Stimulated activated CD8-positive, alpha-beta memory T cell treated with anti-CD3 and anti-CD28 coated beads, Interleukin-7, amount 100 ng/mL, for 4 hours (primary cell): ENCODE measurements around the gene UBE2O.
A peak's percentile ranks its signal among the peaks of the same experiment; 100 is the strongest.

Experiments used
- DNase-seq, 2 donors: peaks; one replicate each; pipeline ENCODE4 v3.0.0-alpha.2; 2020; ENCODE audit warnings: low read depth in 2 of 2

UBE2O gene

GRCh38 chr17:76415786-76416185, 37.2 kb downstream of the UBE2O start:
- no peak for DNase-seq

GRCh38 chr17:76414334-76415295, 38.3 kb downstream of the UBE2O start:
- DNase-seq, result no peak

DNA sequence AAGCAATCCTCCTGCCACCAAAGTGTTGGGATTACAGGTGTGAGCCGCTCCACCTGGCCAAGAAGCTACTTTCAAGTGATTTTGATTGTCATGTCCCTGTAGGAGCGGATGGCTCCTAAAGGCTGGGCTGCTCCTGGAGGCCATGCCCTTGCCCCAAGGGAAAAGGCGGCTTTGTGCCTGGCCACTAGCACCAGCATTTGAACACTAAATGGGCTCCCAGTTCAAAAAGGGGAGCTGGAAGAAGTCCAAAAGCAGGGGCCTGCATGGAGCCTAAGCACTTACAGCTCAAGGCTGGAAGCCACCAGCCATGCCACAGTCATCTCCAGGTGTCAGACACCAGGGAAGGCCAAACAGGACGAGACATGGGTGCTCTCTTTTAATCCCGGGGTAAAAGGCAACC, 41.7 kb downstream of the UBE2O start:
- DNase-seq, result no peak

GRCh38 chr17:76410328-76410965, 42.5 kb downstream of the UBE2O start:
- DNase-seq, result no peak

DNA sequence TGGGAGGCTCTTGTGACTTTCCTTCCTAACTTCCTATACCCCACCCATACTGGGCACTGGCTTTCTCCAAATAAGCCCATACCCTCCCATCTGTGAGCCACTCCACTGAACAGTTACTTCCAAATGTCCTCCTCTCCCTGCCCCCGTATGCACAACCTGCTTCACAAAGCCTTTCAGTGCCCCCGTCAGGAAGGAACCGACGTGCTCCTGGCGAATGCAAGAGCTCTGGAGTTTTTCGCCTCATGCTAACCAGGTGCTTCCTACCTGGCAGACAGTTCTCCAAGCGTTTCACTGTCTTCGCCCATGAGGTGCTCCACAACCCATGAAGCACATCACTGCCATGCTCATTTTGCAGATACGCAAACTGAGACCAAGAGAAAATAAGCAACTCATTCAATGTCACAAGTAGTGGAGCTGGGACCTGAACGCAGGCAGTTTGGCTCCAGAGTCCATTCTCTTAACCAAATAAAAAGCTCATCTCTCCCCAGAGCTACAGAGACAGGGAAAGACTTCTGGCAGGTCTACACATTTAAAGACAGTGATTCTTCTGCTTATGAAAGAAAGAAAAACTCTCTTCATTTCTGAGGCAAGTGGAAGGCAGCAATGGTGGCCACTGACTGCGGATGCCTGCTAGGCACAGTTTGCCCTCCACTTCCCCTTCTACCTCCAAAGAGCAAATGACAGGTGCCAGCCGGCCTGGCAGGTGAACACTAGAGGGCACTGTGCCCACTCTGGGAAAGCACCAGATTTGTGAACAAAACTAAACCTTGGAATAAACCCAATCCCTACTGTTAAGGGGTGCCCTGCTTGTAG, 44.7 kb downstream of the UBE2O start:
- DNase-seq, result peak; percentile 44 to 49

DNA sequence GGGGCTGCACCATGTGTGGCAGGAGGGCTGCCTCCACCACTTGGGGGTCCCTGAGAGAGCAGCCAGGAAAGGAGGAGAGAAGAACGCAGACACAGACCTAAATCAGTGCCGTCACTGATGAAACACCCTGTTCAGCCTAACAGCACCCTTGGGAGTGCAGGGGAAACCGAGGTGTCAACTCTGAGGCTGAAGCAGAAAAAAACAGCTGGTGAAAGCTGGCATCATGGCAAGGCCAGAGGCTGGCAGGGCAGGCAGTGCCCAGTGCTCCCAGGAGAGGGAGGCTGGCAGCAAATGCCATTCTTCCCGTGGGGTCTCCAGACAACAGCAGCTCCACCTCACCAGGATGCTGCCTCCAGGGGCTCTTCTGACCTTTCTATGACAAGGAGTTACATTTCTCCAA, 45.4 kb downstream of the UBE2O start:
- no peak for DNase-seq

GRCh38 chr17:76405967-76406647, 46.8 kb downstream of the UBE2O start:
- DNase-seq, result no peak

- no peak for DNase-seq
These were observed 47.4 kb downstream of the UBE2O start for GRCh38 chr17:76405607-76405966.

GRCh38 chr17:76404976-76405563, 47.9 kb downstream of the UBE2O start:
- no peak for DNase-seq

- no peak for DNase-seq
These were observed 48.7 kb downstream of the UBE2O start for GRCh38 chr17:76404256-76404655.

DNA sequence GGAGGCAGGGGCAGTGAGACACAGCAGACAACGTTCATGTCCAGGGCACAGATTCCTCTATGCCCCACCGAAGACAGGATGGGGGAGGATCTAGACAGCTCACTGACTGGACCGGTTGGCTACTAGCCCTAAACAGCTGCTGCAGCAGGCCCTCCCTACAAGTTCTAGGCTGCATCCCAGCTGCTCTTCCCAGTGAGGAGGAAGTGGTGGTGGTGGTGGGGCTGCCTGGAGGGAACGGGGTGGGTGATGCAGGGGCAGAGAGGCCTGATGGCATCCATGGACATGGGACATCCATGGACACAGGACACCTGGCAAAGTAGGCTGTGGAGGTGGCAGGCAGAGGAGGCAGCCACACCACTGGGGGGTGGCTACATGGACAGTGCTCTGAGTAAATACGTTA, 50.2 kb downstream of the UBE2O start:
- no peak for DNase-seq

- no peak for DNase-seq
These were observed 53.5 kb downstream of the UBE2O start for GRCh38 chr17:76399175-76400172.

GRCh38 chr17:76398523-76399174, 54.3 kb downstream of the UBE2O start:
- no peak for DNase-seq

DNA sequence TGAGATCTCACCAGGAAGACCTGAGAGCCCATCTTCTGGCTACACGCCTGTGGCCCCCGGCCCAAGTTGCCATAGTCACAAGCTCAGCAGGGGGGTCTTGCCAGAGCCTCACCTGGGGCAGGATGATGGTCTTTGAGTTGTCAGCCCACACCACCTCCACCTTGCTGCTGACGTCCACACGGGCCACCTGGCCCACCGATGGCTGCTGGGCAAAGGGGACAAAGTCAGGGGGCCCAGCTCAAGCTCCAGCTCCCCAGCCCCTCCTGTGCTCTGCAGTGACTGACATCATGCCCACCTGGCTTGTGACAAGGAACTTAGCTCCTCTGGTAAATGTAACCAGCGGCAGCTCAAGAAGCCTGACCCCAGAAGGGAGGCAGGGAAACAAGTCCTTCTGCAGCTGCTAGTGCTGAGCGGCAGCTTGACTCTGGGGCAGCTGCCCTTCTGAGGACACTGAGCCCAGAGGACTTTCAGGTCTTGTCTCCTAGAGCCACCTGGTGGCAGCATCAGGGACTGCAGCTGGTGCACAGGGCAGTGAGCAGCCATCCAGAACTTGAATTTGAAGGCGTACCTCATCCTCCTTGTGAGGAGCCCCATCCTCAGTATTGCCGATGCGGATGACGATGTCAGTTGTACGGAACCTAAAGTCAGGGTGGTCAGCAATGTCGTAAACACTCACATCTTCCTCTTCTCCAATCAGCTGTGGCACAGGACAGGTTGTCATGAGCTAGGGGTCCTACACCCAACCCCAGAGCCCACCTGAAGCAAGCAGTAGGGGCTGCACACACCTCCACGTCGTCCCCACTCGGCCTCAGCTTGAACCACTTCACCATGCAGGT, 55.0 kb downstream of the UBE2O start:
- peak; percentile 68 to 77 for DNase-seq

- DNase-seq, result no peak
These were observed 55.8 kb downstream of the UBE2O start for GRCh38 chr17:76397184-76397583.

DNA sequence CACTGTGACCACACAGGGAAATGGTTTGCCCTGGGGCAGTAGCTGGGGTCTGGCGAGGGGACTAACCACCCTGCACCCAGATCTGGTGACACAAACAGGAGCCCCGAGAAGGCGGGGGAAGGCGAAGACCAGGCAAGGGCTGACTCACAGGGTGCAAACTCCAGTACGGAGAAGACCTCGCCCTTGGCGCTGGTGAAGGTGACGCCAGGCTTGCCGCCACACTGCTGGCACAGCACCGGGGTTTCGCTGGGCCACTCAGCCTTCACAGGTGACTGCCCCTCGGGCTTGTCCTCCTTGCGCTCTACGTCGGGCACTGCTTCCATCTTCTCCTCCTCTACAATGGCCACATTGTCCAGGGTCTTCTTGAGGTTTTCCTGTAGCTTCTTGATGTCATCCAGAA, 57.0 kb downstream of the UBE2O start:
- DNase-seq, result no peak

DNA sequence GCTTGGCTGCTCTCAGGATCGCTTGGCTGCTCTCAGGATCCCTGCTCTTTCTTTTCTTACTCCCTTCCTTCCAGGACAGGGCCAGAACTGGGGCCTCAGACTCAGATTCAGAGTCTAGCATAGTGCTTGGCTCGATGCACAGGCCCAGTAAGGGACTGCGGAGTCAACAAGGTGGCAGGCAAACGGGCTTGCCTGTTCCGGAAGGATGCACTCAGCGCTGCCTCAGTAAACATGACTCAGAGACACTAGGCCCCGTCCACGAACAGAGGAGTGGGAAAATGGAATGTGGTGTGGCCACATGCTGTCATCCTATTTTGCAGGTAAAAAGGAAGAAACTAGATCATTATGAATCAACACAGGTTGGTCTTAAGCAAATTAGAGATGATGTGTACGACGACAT, 58.8 kb downstream of the UBE2O start:
- DNase-seq, result no peak

DNA sequence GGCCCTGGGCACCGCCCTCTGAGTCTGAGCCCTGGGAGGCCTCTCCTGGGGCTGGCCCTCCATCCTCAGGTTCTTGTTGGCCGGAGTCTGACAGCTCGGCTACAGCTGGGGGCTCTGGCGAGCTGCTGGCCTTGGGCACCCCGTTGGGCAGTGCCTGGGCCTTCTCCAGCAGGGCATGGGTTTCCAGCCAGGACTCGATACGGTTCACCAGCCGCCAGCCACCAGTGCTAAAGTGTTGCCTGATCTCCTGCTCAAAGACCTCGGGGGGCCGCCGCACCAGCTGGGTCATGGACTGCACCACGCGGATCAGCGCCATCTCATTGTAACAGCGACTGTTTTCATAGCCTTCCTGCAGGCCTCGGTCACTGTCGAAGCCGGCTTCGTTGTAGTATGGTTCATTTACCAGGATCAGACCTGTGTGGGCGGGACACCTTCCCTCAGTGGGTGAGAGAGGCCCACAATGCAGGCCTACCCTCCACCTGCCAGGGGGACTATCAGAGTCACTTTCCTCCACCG, 61.7 kb downstream of the UBE2O start:
- DNase-seq, result no peak
